Neural cell (in vitro differentiated cells): ENCODE measurements around the gene COLEC11. TPM values are rescaled to one million over a fixed set of nuclear protein-coding genes. Genes with fewer than 3 reads are reported as not detected.

Source experiments
- H2AFZ ChIP-seq: fragments of 200-600, 300-800 bp; sonication (generic), shearing (Covaris generic); 2 replicates; pipeline ENCODE4 v1.6.0; 2014; ENCODE audit warnings: low read depth, mild to moderate bottlenecking, antibody characterized with exemption, low read length, moderate library complexity
- H3F3A ChIP-seq: fragments of 200-600 bp; shearing (Covaris generic); 2 replicates; pipeline ENCODE4 v1.6.1; 2016; ENCODE audit warnings: mild to moderate bottlenecking, moderate library complexity, mixed read lengths, antibody characterized with exemption, low read length; ENCODE audit not compliant: insufficient read depth, poor library complexity, severe bottlenecking
- H3K27ac ChIP-seq: fragments of 200-600, 300-800 bp; sonication (generic), shearing (Covaris generic); 2 replicates; pipeline ENCODE4 v1.5.1; 2014; ENCODE audit warnings: mild to moderate bottlenecking, low read length, moderate library complexity
- H3K27me3 ChIP-seq: fragments of 300-800, 200-600 bp; sonication (generic), shearing (Covaris generic); 2 replicates; pipeline ENCODE4 v1.6.0; 2014; ENCODE audit warnings: mild to moderate bottlenecking, low read depth, low read length, moderate library complexity; ENCODE audit not compliant: insufficient read depth
- H3K36me3 ChIP-seq: fragments of 300-800, 200-600 bp; sonication (generic), shearing (Covaris generic); 2 replicates; pipeline ENCODE4 v1.5.1; 2014; ENCODE audit warnings: mild to moderate bottlenecking, antibody characterized with exemption, low read length, moderate library complexity; ENCODE audit not compliant: insufficient read depth
- H3K4me2 ChIP-seq: fragments of 300-800, 200-600 bp; sonication (generic), shearing (Covaris generic); 2 replicates; pipeline ENCODE4 v1.6.0; 2014; ENCODE audit warnings: mild to moderate bottlenecking, low read length
- H3K4me3 ChIP-seq: fragments of 300-800, 200-600 bp; sonication (generic), shearing (Covaris generic); 2 replicates; pipeline ENCODE4 v1.5.1; 2014; ENCODE audit warnings: mild to moderate bottlenecking, low read length, moderate library complexity
- H3K79me2 ChIP-seq: fragments of 200-600 bp; shearing (Covaris generic); replicated peaks from 2 replicates; pipeline ENCODE4 v1.6.0; 2014; ENCODE audit warnings: mild to moderate bottlenecking, low read length, moderate library complexity; ENCODE audit not compliant: insufficient read depth
- H3K9ac ChIP-seq: fragments of 300-800, 200-600 bp; sonication (generic), shearing (Covaris generic); 2 replicates; pipeline ENCODE4 v1.6.1; 2016; ENCODE audit warnings: mild to moderate bottlenecking, low read length, mixed read lengths
- H3K9me2 ChIP-seq: fragments of 200-600 bp; shearing (Covaris generic); 2 replicates; pipeline ENCODE4 v1.6.1; 2016; ENCODE audit warnings: mild to moderate bottlenecking, low read length, mixed read lengths; ENCODE audit not compliant: insufficient read depth
- H3K9me3 ChIP-seq: fragments of 200-600, 300-800 bp; sonication (generic), shearing (Covaris generic); 2 replicates; pipeline ENCODE4 v1.6.1; 2016; ENCODE audit warnings: mild to moderate bottlenecking, mixed run types, low read length, moderate library complexity, mixed read lengths
- H4K20me1 ChIP-seq: fragments of 200-600 bp; shearing (Covaris generic); 2 replicates; pipeline ENCODE4 v1.6.1; 2016; ENCODE audit warnings: mild to moderate bottlenecking, mixed run types; ENCODE audit not compliant: insufficient read depth
- EP300 ChIP-seq: fragments of 450-650 bp; conservative IDR thresholded peaks from 2 replicates; pipeline ENCODE4 v1.6.1; 2014; ENCODE audit warnings: antibody characterized with exemption, mild to moderate bottlenecking, moderate library complexity; ENCODE audit not compliant: poor library complexity, severe bottlenecking
- EZH2 ChIP-seq: fragments of 200-600, 300-800 bp; shearing (Covaris generic), sonication (generic); IDR thresholded peaks from 2 replicates; pipeline ENCODE4 v1.6.1; 2014; ENCODE audit warnings: antibody characterized with exemption, low read length, borderline replicate concordance, mild to moderate bottlenecking; ENCODE audit not compliant: insufficient read depth, poor library complexity, severe bottlenecking
- MXI1 ChIP-seq: fragments of 450-650 bp; conservative IDR thresholded peaks from 2 replicates; pipeline ENCODE4 v1.6.1; 2014; ENCODE audit warnings: antibody characterized with exemption, mild to moderate bottlenecking; ENCODE audit not compliant: poor library complexity, severe bottlenecking
- POLR2AphosphoS5 ChIP-seq: IDR thresholded peaks from 2 replicates; pipeline ENCODE4 v1.6.1; 2012
- RAD21 ChIP-seq: fragments of 450-650 bp; conservative IDR thresholded peaks from 2 replicates; pipeline ENCODE4 v1.6.1; 2014; ENCODE audit warnings: antibody characterized with exemption, mild to moderate bottlenecking, moderate library complexity
- SMC3 ChIP-seq: fragments of 450-650 bp; conservative IDR thresholded peaks from 2 replicates; pipeline ENCODE4 v1.6.1; 2014; ENCODE audit warnings: antibody characterized with exemption, mild to moderate bottlenecking, moderate library complexity; ENCODE audit not compliant: poor library complexity
- TAF1 ChIP-seq: IDR thresholded peaks from 2 replicates; pipeline ENCODE4 v1.6.1; 2012; ENCODE audit warnings: low read depth
- polyA plus RNA-seq: library from polyadenylated mRNA; depleted of rRNA; stranded (reverse); fragments of >200 nt; gene quantifications from 2 replicates; pipeline ENCODE4 v1.2.3, GENCODE V29; 2014
- TF ChIP-seq, protein P1 (sequence below): IDR thresholded peaks from 2 replicates; pipeline ENCODE4 v1.6.1; 2012; ENCODE audit warnings: borderline replicate concordance
- TF ChIP-seq, protein P2 (sequence below): fragments of 450-650 bp; IDR thresholded peaks from 2 replicates; pipeline ENCODE4 v1.5.1; 2014; ENCODE audit warnings: antibody characterized with exemption, mild to moderate bottlenecking, moderate library complexity; ENCODE audit not compliant: poor library complexity, severe bottlenecking

The COLEC11 gene
- polyA plus RNA-seq, 1 donor from 2014 or later: 4.0 TPM

DNA sequence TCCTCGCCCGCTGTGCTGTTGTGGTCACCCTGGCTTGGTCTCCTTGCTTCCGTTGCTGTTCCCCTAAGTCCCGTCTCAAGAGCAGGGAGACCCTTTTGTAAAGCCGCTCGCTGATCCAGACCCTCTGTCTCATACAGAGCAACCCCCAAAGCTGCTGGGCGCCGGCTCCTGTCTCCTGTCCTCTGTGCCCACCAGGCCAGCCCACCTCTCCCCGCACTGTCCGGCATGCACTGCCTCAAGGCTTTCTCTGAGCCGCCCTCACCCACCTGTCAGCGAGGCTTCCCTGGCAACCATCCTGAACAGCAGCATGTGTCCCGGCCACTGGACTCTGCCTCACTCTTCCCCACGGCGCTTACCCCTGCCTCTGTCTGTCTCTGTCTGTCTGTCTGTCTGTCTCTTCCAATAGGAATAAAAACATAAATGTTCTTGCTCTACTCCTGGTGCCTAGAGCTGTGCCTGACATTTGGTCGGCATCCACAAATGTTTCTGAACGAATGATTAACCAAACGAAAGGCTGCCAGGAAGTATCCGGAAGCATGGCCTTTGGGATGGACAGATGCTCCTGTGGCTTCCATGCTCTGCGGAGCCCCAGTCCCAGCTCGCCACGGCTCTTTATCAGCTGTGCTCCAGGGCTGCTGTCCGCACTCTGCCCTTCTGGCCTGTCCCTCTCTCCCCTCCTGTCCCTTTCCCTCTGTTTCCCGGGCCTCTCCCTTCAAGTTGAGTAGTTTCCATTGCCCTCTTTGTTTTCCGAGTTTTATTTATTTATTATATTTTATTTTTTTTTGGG lies 7.8 kb downstream of the COLEC11 start:
- Histone ChIP-seq H3F3A (no peaks in the 10 kb centered on the region), H3K4me2 (no peak overlapping the region), H3K36me3 (no peaks in the 10 kb centered on the region), H2AFZ (no peak overlapping the region), H3K27me3 (no peaks in the 10 kb centered on the region), H3K9ac (no peak overlapping the region), H3K9me2 (no peaks in the 10 kb centered on the region), H3K4me3 (no peak overlapping the region), H3K79me2 (no peaks in the 10 kb centered on the region), H3K9me3 (no peaks in the 10 kb centered on the region), H4K20me1 (no peaks in the 10 kb centered on the region), H3K27ac (no peak overlapping the region)
- TF ChIP-seq RAD21 (no peak), SMC3 (no peak), EP300 (no peak), TAF1 (no peak), MXI1 (no peak), EZH2 (no peak)
- TF ChIP-seq, protein P1, sequence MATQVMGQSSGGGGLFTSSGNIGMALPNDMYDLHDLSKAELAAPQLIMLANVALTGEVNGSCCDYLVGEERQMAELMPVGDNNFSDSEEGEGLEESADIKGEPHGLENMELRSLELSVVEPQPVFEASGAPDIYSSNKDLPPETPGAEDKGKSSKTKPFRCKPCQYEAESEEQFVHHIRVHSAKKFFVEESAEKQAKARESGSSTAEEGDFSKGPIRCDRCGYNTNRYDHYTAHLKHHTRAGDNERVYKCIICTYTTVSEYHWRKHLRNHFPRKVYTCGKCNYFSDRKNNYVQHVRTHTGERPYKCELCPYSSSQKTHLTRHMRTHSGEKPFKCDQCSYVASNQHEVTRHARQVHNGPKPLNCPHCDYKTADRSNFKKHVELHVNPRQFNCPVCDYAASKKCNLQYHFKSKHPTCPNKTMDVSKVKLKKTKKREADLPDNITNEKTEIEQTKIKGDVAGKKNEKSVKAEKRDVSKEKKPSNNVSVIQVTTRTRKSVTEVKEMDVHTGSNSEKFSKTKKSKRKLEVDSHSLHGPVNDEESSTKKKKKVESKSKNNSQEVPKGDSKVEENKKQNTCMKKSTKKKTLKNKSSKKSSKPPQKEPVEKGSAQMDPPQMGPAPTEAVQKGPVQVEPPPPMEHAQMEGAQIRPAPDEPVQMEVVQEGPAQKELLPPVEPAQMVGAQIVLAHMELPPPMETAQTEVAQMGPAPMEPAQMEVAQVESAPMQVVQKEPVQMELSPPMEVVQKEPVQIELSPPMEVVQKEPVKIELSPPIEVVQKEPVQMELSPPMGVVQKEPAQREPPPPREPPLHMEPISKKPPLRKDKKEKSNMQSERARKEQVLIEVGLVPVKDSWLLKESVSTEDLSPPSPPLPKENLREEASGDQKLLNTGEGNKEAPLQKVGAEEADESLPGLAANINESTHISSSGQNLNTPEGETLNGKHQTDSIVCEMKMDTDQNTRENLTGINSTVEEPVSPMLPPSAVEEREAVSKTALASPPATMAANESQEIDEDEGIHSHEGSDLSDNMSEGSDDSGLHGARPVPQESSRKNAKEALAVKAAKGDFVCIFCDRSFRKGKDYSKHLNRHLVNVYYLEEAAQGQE: no peak
- TF ChIP-seq, protein P2, sequence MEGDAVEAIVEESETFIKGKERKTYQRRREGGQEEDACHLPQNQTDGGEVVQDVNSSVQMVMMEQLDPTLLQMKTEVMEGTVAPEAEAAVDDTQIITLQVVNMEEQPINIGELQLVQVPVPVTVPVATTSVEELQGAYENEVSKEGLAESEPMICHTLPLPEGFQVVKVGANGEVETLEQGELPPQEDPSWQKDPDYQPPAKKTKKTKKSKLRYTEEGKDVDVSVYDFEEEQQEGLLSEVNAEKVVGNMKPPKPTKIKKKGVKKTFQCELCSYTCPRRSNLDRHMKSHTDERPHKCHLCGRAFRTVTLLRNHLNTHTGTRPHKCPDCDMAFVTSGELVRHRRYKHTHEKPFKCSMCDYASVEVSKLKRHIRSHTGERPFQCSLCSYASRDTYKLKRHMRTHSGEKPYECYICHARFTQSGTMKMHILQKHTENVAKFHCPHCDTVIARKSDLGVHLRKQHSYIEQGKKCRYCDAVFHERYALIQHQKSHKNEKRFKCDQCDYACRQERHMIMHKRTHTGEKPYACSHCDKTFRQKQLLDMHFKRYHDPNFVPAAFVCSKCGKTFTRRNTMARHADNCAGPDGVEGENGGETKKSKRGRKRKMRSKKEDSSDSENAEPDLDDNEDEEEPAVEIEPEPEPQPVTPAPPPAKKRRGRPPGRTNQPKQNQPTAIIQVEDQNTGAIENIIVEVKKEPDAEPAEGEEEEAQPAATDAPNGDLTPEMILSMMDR: no peak

DNA sequence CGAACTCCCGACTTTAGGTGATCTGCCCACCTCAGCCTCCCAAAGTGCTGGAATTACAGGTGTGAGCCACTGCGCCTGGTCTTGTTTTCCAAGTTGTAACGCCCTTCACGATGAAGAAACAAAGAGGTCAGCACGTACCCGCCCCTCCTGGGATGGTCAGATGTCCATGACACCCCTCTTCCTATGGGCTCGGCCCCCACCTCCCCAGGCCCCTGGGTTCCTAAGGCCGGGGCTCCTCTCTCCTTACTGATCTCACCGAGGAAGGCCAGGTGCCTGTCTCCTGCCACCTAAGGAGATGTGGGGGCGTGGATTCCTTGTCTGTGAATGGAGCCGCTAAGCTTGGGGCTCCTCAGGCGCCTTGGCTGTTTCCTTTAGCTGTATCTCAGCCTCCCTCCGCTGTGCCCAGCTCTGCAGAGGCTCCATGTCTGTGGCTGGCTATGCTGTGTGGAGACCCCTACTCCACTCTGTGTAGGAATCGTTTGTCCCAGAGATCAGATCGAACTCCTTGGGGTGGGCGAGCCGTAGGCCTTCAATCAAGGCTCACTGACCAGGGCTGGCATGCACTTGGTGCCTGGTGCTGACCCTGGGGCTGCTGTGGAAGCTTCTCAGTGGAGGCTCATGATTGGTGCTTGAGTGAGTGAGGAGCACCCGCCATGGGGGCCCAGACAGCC lies 8.8 kb downstream of the COLEC11 start:
- Histone ChIP-seq H3K79me2 (no peaks in the 10 kb centered on the region), H3K4me3 (no peak overlapping the region), H3K9me2 (no peaks in the 10 kb centered on the region), H4K20me1 (no peaks in the 10 kb centered on the region), H3F3A (no peaks in the 10 kb centered on the region), H3K36me3 (no peaks in the 10 kb centered on the region), H3K4me2 (no peak overlapping the region), H2AFZ (no peak overlapping the region), H3K9ac (no peak overlapping the region), H3K9me3 (no peaks in the 10 kb centered on the region), H3K27me3 (no peaks in the 10 kb centered on the region), H3K27ac (no peak overlapping the region)
- TF ChIP-seq, protein P1: no peak
- no peak for TF ChIP-seq EZH2
- no peak for TF ChIP-seq RAD21
- TF ChIP-seq POLR2AphosphoS5: no peak
- TF ChIP-seq, protein P2: no peak
- no peak for TF ChIP-seq MXI1
- TF ChIP-seq EP300: no peak
- TF ChIP-seq SMC3: no peak
- TF ChIP-seq TAF1: no peak
